Stimulated activated effector memory CD8-positive, alpha-beta T cell treated with anti-CD3 and anti-CD28 coated beads, Interleukin-12 subunit alpha, Interleukin-12 subunit beta, amount 100 ng/mL, for 72 hours (primary cell): Measurements from ENCODE around the gene EIF3B.
A peak's percentile ranks its signal among the peaks of the same experiment; 100 is the strongest.
"Not testable (repeated sequence)": the region's sequence is repeated elsewhere in the genome, so short reads cannot be mapped to it uniquely, and the experiment has no call there.

Experiments
- ATAC-seq: fragments of 150-1000 bp; cut with Tn5 transposase; 2 replicates; pipeline ENCODE4 v1.10.0; 2021
- DNase-seq, 2 donors: peaks; one replicate each; pipeline ENCODE4 v3.0.0; 2021 to 2022; ENCODE audit warnings: low spot score in 2 of 2
- H3K27ac Mint-ChIP-seq: one replicate; pipeline ENCODE4 v1.8.0; 2022; ENCODE audit warnings: mild to moderate bottlenecking, mixed read lengths
- H3K36me3 Mint-ChIP-seq: one replicate; pipeline ENCODE4 v1.8.0; 2022; ENCODE audit warnings: mild to moderate bottlenecking, mixed read lengths
- H3K4me1 Mint-ChIP-seq: one replicate; pipeline ENCODE4 v1.8.0; 2022; ENCODE audit warnings: mixed read lengths
- H3K4me3 Mint-ChIP-seq: one replicate; pipeline ENCODE4 v1.8.0; 2022; ENCODE audit warnings: mild to moderate bottlenecking, mixed read lengths
- H3K9me3 Mint-ChIP-seq: one replicate; pipeline ENCODE4 v1.8.0; 2022; ENCODE audit warnings: mixed read lengths

EIF3B gene

GRCh38 chr7:2358968-2359527, 4.4 kb downstream of the EIF3B start:
- no peak overlapping the region for H3K4me3 Mint-ChIP-seq
- peaks cover 34% of the 10 kb centered on the region for H3K4me1 Mint-ChIP-seq
- peak overlapping the region; percentile 48 for H3K27ac Mint-ChIP-seq
- H3K36me3 Mint-ChIP-seq, result peaks cover 96% of the 10 kb centered on the region
- ATAC-seq, result no peak
- no peak for DNase-seq
- H3K9me3 Mint-ChIP-seq, result no peaks in the 10 kb centered on the region

GRCh38 chr7:2359610-2360009, 5.0 kb downstream of the EIF3B start:
- H3K4me1 Mint-ChIP-seq, result peaks cover 34% of the 10 kb centered on the region
- H3K36me3 Mint-ChIP-seq, result peaks cover 96% of the 10 kb centered on the region
- DNase-seq (no peak), ATAC-seq (no peak)
- H3K9me3 Mint-ChIP-seq, result no peaks in the 10 kb centered on the region
- no peak overlapping the region for H3K4me3 Mint-ChIP-seq
- peak overlapping the region; percentile 48 for H3K27ac Mint-ChIP-seq

- Mint-ChIP-seq H3K27ac (no peak overlapping the region), H3K4me3 (no peak overlapping the region), H3K9me3 (no peaks in the 10 kb centered on the region), H3K36me3 (peaks cover 100% of the 10 kb centered on the region), H3K4me1 (peaks cover 34% of the 10 kb centered on the region)
- DNase-seq (no peak), ATAC-seq (no peak)
These were observed 6.2 kb downstream of the EIF3B start for GRCh38 chr7:2360796-2361195.

GRCh38 chr7:2362385-2363088, 7.9 kb downstream of the EIF3B start:
- Mint-ChIP-seq H3K4me1 (peaks cover 27% of the 10 kb centered on the region), H3K27ac (peak overlapping the region; percentile 29), H3K9me3 (no peaks in the 10 kb centered on the region), H3K36me3 (peaks cover 100% of the 10 kb centered on the region), H3K4me3 (no peak overlapping the region)
- ATAC-seq (no peak), DNase-seq (no peak)

- no peak for ATAC-seq
- Mint-ChIP-seq H3K36me3 (peaks cover 100% of the 10 kb centered on the region), H3K9me3 (no peaks in the 10 kb centered on the region), H3K27ac (no peak overlapping the region), H3K4me1 (no peaks in the 10 kb centered on the region), H3K4me3 (no peak overlapping the region)
- DNase-seq, result no peak
These were observed 14.5 kb downstream of the EIF3B start for GRCh38 chr7:2369139-2369538.

GRCh38 chr7:2371329-2371728, 16.7 kb downstream of the EIF3B start:
- no peak for ATAC-seq
- Mint-ChIP-seq H3K9me3 (no peaks in the 10 kb centered on the region), H3K4me1 (peaks cover 5% of the 10 kb centered on the region), H3K4me3 (no peak overlapping the region), H3K36me3 (peaks cover 100% of the 10 kb centered on the region), H3K27ac (no peak overlapping the region)
- no peak for DNase-seq

GRCh38 chr7:2372724-2373123, 18.1 kb downstream of the EIF3B start:
- Mint-ChIP-seq H3K4me3 (no peak overlapping the region), H3K9me3 (no peaks in the 10 kb centered on the region), H3K36me3 (peaks cover 100% of the 10 kb centered on the region), H3K4me1 (peaks cover 15% of the 10 kb centered on the region), H3K27ac (peak overlapping the region; percentile 45)
- ATAC-seq, result no peak
- DNase-seq, result no peak

- no peaks in the 10 kb centered on the region for H3K9me3 Mint-ChIP-seq
- no peak overlapping the region for H3K27ac Mint-ChIP-seq
- no peak for ATAC-seq
- peaks cover 19% of the 10 kb centered on the region for H3K4me1 Mint-ChIP-seq
- DNase-seq, result no peak
- no peak overlapping the region for H3K4me3 Mint-ChIP-seq
- H3K36me3 Mint-ChIP-seq, result peaks cover 100% of the 10 kb centered on the region
These were observed 18.5 kb downstream of the EIF3B start for GRCh38 chr7:2373124-2373556.

- DNase-seq (no peak), ATAC-seq (no peak)
- no peaks in the 10 kb centered on the region for H3K9me3 Mint-ChIP-seq
- H3K27ac Mint-ChIP-seq, result no peak overlapping the region
- H3K36me3 Mint-ChIP-seq, result peaks cover 100% of the 10 kb centered on the region
- peaks cover 22% of the 10 kb centered on the region for H3K4me1 Mint-ChIP-seq
- no peak overlapping the region for H3K4me3 Mint-ChIP-seq
These were observed 19.0 kb downstream of the EIF3B start for GRCh38 chr7:2373646-2374045.

GRCh38 chr7:2374401-2374800, 19.8 kb downstream of the EIF3B start:
- Mint-ChIP-seq H3K4me3 (no peak overlapping the region), H3K9me3 (no peaks in the 10 kb centered on the region), H3K36me3 (peaks cover 100% of the 10 kb centered on the region), H3K4me1 (peaks cover 24% of the 10 kb centered on the region), H3K27ac (no peak overlapping the region)
- ATAC-seq (no peak), DNase-seq (no peak)

GRCh38 chr7:2374830-2375728, 20.5 kb downstream of the EIF3B start:
- peaks cover 28% of the 10 kb centered on the region for H3K4me1 Mint-ChIP-seq

GRCh38 chr7:2376351-2377154, 21.9 kb downstream of the EIF3B start:
- ATAC-seq (no peak), DNase-seq (no peak)
- peaks cover 35% of the 10 kb centered on the region for H3K4me1 Mint-ChIP-seq
- H3K27ac Mint-ChIP-seq, result peak overlapping the region; percentile 64
- H3K9me3 Mint-ChIP-seq, result no peaks in the 10 kb centered on the region
- no peak overlapping the region for H3K4me3 Mint-ChIP-seq
- peaks cover 100% of the 10 kb centered on the region for H3K36me3 Mint-ChIP-seq

More at GRCh38 chr7:2374830-2375728, 20.5 kb downstream of the EIF3B start:
- no peak for DNase-seq
- Mint-ChIP-seq H3K27ac (no peak overlapping the region), H3K4me3 (no peak overlapping the region), H3K9me3 (no peaks in the 10 kb centered on the region), H3K36me3 (peaks cover 100% of the 10 kb centered on the region)
- ATAC-seq, result no peak

- DNase-seq, H3K4me3 Mint-ChIP-seq, ATAC-seq, H3K9me3 Mint-ChIP-seq: not testable (repeated sequence)
- Mint-ChIP-seq H3K4me1 (peaks cover 35% of the 10 kb centered on the region), H3K36me3 (peaks cover 100% of the 10 kb centered on the region), H3K27ac (peak overlapping the region; percentile 64)
These were observed 22.9 kb downstream of the EIF3B start for GRCh38 chr7:2377492-2377891.

GRCh38 chr7:2378125-2378524, 23.5 kb downstream of the EIF3B start:
- ATAC-seq, H3K4me3 Mint-ChIP-seq, DNase-seq, H3K9me3 Mint-ChIP-seq, H3K27ac Mint-ChIP-seq: not testable (repeated sequence)
- H3K4me1 Mint-ChIP-seq, result peaks cover 35% of the 10 kb centered on the region
- H3K36me3 Mint-ChIP-seq, result peaks cover 100% of the 10 kb centered on the region

GRCh38 chr7:2379161-2379560, 24.5 kb downstream of the EIF3B start:
- peaks cover 93% of the 10 kb centered on the region for H3K36me3 Mint-ChIP-seq
- ATAC-seq (no peak), DNase-seq (no peak)
- H3K27ac Mint-ChIP-seq, result no peak overlapping the region
- H3K4me1 Mint-ChIP-seq, result peaks cover 35% of the 10 kb centered on the region
- H3K4me3 Mint-ChIP-seq, result no peak overlapping the region
- H3K9me3 Mint-ChIP-seq, result no peaks in the 10 kb centered on the region
